Stomach smooth muscle (tissue), 2 donors: ENCODE measurements around the gene NAPA.

Source experiments
- H3K27ac ChIP-seq: one replicate; pipeline ENCODE4 v1.7.0; 2013; ENCODE audit warnings: mild to moderate bottlenecking, low read length, inconsistent platforms
- H3K27me3 ChIP-seq, 2 donors: one replicate each; pipeline ENCODE4 v1.7.0; 2013; ENCODE audit warnings: low read length in 2 of 2; ENCODE audit not compliant: insufficient read depth in 2 of 2, control insufficient read depth in 1 of 2
- H3K36me3 ChIP-seq, 2 donors: one replicate each; pipeline ENCODE4 v1.7.0; 2013; ENCODE audit warnings: low read length in 2 of 2; ENCODE audit not compliant: control insufficient read depth in 2 of 2, insufficient read depth in 2 of 2
- H3K4me1 ChIP-seq: one replicate; pipeline ENCODE4 v1.7.0; 2013; ENCODE audit warnings: low read length; ENCODE audit not compliant: control insufficient read depth, insufficient read depth
- H3K4me3 ChIP-seq, 2 donors: one replicate each; pipeline ENCODE4 v1.7.0; 2013; ENCODE audit warnings: low read length in 2 of 2
- H3K9ac ChIP-seq, 2 donors: one replicate each; pipeline ENCODE4 v1.7.0; 2013; ENCODE audit warnings: low read length in 2 of 2, mild to moderate bottlenecking in 1 of 2
- H3K9me3 ChIP-seq, 2 donors: one replicate each; pipeline ENCODE4 v1.7.0; 2013; ENCODE audit warnings: low read length in 2 of 2; ENCODE audit not compliant: control insufficient read depth in 2 of 2
- donor health status: healthy.
- donor health status: Pancreatic carcinoma.

The NAPA gene

DNA sequence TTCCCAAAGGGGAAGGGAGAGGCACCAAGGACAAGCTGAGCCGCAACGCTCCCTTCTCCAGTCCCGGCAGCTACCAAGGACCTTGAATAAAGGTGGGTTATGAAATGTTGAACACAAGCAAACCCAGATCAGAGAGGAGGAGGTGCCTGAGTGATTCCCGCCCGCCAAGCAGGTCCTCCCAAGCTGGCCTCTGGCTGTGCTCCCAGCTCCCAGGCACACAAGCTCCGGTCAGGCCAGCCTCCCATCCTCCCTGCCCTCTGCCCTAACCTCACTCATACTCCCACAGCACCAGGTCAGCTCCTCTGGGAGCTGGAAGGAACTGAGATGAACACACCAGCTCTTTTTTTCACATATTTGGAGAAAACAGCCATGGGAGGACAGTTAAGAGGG lies 3.7 kb downstream of the NAPA start:
- Histone ChIP-seq H3K4me3 (peak overlapping the region in 1 of 2 donors; percentile 100), H3K9ac (peak overlapping the region in 1 of 2 donors; percentile 29), H3K36me3 (peaks cover 0 to 4% of the 10 kb centered on the region in 2 donors), H3K4me1 (peaks cover 88% of the 10 kb centered on the region), H3K27ac (peak overlapping the region; percentile 98), H3K9me3 (no peaks in the 10 kb centered on the region), H3K27me3 (no peaks in the 10 kb centered on the region)

DNA sequence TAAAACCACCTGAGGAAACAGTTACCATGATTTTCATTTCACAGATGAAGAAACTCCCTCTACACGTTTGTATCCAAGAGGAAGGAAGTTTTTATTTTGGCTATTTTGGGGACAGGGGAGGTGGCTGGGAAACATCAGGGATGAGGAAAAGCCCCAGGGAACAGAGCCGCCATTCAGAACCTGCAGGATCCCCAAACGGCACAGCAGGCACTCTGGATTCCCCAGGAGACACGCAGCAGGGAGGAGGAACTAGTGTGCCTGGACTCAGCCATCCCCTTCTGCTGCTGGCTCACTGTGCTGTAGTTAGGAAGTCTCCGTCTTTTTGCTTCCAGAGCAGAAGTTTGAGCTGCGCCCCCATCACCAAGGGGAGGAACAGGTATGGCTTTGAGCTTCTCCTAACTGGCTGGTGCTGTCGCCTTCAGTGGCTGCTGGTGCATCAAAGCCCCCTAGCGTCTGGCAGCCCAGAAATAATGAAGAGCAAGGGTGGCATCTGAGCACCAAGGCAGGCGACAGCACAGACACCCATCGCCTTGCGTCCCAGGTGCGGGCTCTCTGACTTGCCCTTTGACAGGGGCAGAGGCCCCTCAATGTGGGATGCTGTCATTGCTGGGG lies 4.2 kb downstream of the NAPA start:
- Histone ChIP-seq H3K9ac (no peak overlapping the region), H3K27me3 (no peaks in the 10 kb centered on the region), H3K36me3 (peaks cover 0 to 5% of the 10 kb centered on the region in 2 donors), H3K4me3 (peak overlapping the region in 1 of 2 donors; percentile 54), H3K4me1 (peaks cover 84% of the 10 kb centered on the region), H3K9me3 (no peaks in the 10 kb centered on the region), H3K27ac (peak overlapping the region; percentile 98)

DNA sequence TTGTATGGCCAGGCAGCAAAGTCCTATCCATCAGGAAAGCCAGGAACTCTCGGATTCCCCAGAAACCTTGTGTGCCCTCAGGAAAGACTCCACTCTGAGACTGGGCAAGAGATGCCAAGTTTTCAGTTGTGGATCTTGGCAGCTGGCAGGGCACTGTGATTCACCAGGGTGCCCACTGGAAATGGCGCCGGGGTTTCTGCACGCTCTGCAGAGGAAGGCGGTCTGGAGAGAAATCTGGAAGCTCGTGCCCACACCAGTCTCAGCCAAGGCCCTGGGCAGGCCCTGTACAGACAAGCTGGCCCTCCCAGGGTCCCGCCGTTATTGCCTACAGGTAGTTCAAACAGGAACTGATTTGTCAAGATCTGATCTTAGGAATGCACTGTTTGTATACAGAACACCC lies 4.9 kb downstream of the NAPA start:
- Histone ChIP-seq H3K9me3 (no peaks in the 10 kb centered on the region), H3K27me3 (no peaks in the 10 kb centered on the region), H3K9ac (peak overlapping the region in 1 of 2 donors; percentile 42), H3K36me3 (peaks cover 0 to 6% of the 10 kb centered on the region in 2 donors), H3K4me3 (peak overlapping the region; percentile 27 to 54), H3K27ac (peak overlapping the region; percentile 98), H3K4me1 (peaks cover 82% of the 10 kb centered on the region)

DNA sequence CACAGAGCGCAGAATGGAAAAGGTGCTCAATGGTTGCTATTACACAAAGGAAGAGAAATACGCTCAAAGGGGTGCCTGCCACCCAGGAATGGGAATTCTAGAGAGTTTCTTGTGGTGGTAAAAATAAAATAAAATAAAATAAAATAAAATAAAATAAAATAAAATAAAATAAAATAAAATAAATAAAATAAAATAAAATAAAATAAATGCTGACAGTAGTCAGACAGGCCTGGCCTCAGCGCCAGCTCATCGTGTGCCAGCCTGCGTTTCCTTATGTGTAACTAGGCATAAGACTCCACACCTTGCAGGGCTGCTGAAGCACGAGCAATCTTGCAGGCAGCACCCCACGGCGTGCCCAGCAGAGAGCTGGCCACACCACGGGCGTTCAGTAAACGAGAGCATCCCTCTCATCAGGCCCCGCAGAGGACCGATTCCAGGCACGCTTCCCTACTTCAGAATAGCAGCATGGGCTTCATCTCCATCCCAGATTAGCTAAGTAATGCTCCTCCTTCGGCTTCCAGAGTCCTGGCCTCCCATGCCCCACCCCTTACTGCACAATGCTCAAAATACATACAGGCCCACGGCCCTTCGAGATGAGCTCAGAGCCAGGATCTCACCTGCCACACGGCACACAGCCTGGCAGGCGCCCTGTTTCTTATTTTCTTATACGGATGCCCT lies 5.6 kb downstream of the NAPA start:
- H3K9me3 ChIP-seq = no peaks in the 10 kb centered on the region
- peak overlapping the region; percentile 27 to 54 for H3K4me3 ChIP-seq
- H3K36me3 ChIP-seq = peaks cover 0 to 4% of the 10 kb centered on the region in 2 donors
- peaks cover 80% of the 10 kb centered on the region for H3K4me1 ChIP-seq
- peak overlapping the region; percentile 98 for H3K27ac ChIP-seq
- H3K9ac ChIP-seq = peak overlapping the region in 1 of 2 donors; percentile 42
- no peaks in the 10 kb centered on the region for H3K27me3 ChIP-seq

DNA sequence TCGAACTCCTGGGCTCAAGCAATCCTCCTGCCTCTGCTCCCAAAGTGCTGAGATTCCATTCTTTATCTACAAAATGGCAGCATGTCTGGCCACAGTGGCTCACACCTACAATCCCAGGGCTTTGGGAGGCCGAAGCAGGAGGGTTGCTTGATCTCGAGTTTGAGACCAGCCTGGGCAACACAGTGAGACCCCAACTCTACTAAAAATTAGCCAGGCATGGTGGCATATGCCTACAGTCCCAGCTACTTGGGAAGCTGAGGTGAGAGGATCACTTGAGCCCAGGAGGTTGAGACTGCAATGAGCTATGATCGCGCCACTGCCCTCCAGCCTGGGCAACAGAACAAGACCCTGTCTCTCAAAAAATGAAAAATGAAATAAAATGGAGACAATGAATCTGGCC lies 6.1 kb downstream of the NAPA start:
- Histone ChIP-seq H3K4me1 (peaks cover 74% of the 10 kb centered on the region), H3K36me3 (peaks cover 4 to 8% of the 10 kb centered on the region in 2 donors), H3K9ac (no peak overlapping the region), H3K27me3 (no peaks in the 10 kb centered on the region), H3K27ac (peak overlapping the region; percentile 64), H3K4me3 (no peak overlapping the region), H3K9me3 (no peaks in the 10 kb centered on the region)

DNA sequence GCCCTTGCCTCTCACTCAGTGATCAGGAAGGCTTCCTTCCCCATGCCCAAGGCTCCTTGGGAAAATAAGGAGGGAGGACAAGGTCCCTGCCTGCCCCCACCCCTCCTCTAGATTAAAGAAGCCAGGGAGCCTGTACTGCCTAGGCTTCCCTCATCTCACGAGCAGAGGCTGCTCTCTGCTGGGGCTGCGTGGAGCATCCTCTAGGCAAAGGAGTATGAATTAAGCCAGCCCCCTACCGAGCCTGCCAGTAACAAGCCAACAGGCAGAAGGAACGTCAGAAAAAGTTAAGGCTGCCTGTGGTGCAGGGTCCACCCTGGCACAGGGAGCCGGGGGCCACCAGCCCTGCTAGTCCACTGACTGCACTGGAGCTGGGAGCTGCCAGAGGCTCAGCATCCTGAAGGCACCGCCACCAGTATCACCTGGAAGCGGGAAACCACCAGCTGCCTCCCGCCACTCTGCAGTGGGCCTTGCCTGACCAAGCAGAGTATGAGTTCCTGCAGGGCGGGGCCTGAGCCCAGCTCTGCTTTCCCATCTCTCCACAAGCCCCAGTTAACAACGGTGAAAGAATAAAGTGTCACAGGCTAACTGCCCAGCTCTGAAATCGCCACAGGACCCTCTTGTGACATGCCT lies 6.8 kb downstream of the NAPA start:
- H3K9ac ChIP-seq = peak overlapping the region in 1 of 2 donors; percentile 51
- no peak overlapping the region for H3K4me3 ChIP-seq
- peaks cover 67% of the 10 kb centered on the region for H3K4me1 ChIP-seq
- H3K27ac ChIP-seq = peak overlapping the region; percentile 64
- no peaks in the 10 kb centered on the region for H3K9me3 ChIP-seq
- H3K27me3 ChIP-seq = no peaks in the 10 kb centered on the region
- H3K36me3 ChIP-seq = peaks cover 11 to 12% of the 10 kb centered on the region in 2 donors

DNA sequence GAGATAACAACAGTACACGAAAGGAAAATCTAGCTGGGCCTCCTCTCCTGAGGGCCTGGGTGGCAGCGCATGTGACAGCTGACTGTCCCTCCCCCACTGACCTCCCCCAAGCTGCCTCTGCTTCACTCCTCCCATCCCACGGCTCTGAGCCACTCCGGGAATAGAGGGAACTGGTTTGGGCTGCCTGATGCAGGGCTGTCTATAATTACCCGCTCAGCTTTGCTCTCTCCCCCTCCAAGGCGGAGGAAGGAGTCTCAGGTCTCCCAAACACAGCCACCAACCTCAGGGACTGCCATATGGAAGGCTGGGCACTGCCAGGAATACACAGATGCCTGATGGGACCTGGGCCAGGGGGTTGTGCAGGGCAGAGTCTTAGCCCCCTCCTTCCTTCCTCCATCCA lies 7.9 kb downstream of the NAPA start:
- Histone ChIP-seq H3K36me3 (peaks cover 16 to 18% of the 10 kb centered on the region in 2 donors), H3K9ac (peak overlapping the region; percentile 35 to 51), H3K4me1 (peaks cover 57% of the 10 kb centered on the region), H3K27me3 (no peaks in the 10 kb centered on the region), H3K27ac (peak overlapping the region; percentile 64), H3K4me3 (no peak overlapping the region), H3K9me3 (no peaks in the 10 kb centered on the region)

DNA sequence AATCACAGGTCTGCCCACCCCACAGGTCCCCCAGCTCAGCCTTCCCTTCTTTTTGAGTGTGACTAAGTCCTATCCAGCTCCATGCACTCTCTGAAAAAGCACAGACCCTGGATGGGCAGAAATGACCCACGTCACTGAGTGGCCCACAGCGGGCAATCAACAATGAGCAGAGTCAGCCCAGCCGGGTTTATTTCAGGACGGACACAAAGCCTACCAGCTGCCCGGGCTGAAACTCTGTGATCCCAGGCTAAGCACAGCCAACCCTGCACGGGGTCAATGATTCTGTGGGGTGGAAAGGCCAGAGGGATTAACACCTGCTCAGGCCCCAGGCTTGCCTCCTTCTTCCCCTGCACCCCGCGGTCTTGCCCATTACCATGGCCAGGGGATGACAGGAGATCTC lies 8.4 kb downstream of the NAPA start:
- H3K36me3 ChIP-seq = peaks cover 17 to 19% of the 10 kb centered on the region in 2 donors
- H3K4me3 ChIP-seq = no peak overlapping the region
- no peaks in the 10 kb centered on the region for H3K9me3 ChIP-seq
- no peaks in the 10 kb centered on the region for H3K27me3 ChIP-seq
- peak overlapping the region; percentile 64 for H3K27ac ChIP-seq
- peak overlapping the region in 1 of 2 donors; percentile 35 for H3K9ac ChIP-seq
- H3K4me1 ChIP-seq = peaks cover 53% of the 10 kb centered on the region

DNA sequence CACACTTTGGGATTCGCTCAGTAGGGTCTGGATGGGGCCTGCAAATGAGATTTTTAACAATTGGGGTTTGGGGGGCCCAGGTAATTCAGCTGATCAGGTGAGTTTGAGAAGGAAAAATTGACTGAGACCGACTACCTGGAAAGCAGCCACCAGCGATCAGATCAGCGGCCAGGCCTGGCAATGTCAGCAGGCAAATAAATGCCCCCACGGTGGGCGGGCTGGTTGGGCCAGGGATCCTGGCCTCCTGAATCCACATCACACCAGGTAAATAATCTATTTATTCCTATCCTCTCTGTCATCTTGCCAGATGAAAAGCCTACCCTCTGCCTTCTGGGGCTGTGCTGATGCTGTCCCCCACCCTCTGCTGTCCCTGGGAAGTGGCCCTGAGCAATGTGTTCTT lies 9.4 kb downstream of the NAPA start:
- peaks cover 20 to 28% of the 10 kb centered on the region in 2 donors for H3K36me3 ChIP-seq
- peak overlapping the region in 1 of 2 donors; percentile 29 for H3K9ac ChIP-seq
- H3K9me3 ChIP-seq = no peaks in the 10 kb centered on the region
- H3K4me3 ChIP-seq = no peak overlapping the region
- peaks cover 46% of the 10 kb centered on the region for H3K4me1 ChIP-seq
- no peak overlapping the region for H3K27ac ChIP-seq
- no peaks in the 10 kb centered on the region for H3K27me3 ChIP-seq

DNA sequence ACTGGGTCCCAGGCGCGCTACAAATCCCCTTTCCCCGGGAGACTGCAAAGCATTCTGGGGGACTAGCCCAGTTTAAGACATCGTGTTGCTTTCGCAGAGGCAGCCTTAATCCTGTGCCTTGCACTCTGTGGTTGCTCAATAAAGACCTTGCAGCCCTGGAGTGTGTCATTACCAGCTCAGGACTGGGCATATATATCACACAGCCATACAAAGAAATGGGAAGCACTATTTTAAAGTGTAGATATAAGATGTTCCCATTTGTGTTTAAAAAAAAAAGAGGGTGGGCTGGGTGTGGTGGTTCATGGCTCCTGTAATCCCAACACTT lies 11.1 kb downstream of the NAPA start:
- Histone ChIP-seq H3K36me3 (peaks cover 32 to 42% of the 10 kb centered on the region in 2 donors), H3K4me1 (peaks cover 30% of the 10 kb centered on the region), H3K4me3 (no peak overlapping the region), H3K27ac (no peak overlapping the region), H3K27me3 (no peaks in the 10 kb centered on the region), H3K9ac (no peak overlapping the region), H3K9me3 (no peaks in the 10 kb centered on the region)
